ENCODE results near the gene DDX52. TPM values are rescaled to one million over a fixed set of nuclear protein-coding genes. Genes with fewer than 3 reads are reported as not detected.
"Not testable (repeated sequence)": the region's sequence is repeated elsewhere in the genome, so short reads cannot be mapped to it uniquely, and the experiment has no call there.

Gene DDX52
- total RNA-seq, 4 donors from 2014 or later = 17.2 to 27.9 (median 20.3) TPM

- Histone ChIP-seq H3K27ac (no peak overlapping the region), H3K9me3 (no peaks in the 10 kb centered on the region), H3K36me3 (peaks cover 0 to 8% of the 10 kb centered on the region in 2 donors), H3K4me3 (replicated peaks in 1 of 3) (no peak overlapping the region), H3K27me3 (no peaks in the 10 kb centered on the region), H3K4me1 (peaks cover 11 to 14% of the 10 kb centered on the region in 2 donors)
- no peak for DNase-seq
- intact Hi-C loops (cut with DNase I) = no loop called here
- TF ChIP-seq CTCF (IDR thresholded peaks at IDR 0.05) = no peak
- no peak for TF ChIP-seq POLR2A (IDR thresholded peaks at IDR 0.05)
These were observed 3.2 kb downstream of the DDX52 start for GRCh38 chr17:37640015-37640414.

GRCh38 chr17:37637956-37638355 lies 5.3 kb downstream of the DDX52 start:
- DNase-seq = no peak
- intact Hi-C loops (cut with DNase I) = no loop called here
- Histone ChIP-seq H3K36me3 (peaks cover 0 to 8% of the 10 kb centered on the region in 2 donors), H3K4me3 (replicated peaks in 1 of 3) (no peak overlapping the region), H3K27ac (no peak overlapping the region), H3K4me1 (peaks cover 9 to 11% of the 10 kb centered on the region in 2 donors), H3K27me3 (no peaks in the 10 kb centered on the region), H3K9me3 (no peaks in the 10 kb centered on the region)
- TF ChIP-seq CTCF (IDR thresholded peaks at IDR 0.05) (no peak), POLR2A (IDR thresholded peaks at IDR 0.05) (no peak)

GRCh38 chr17:37616430-37616829 lies 26.8 kb downstream of the DDX52 start:
- DNase-seq; H3K4me1 ChIP-seq; intact Hi-C loops (cut with DNase I); H3K27me3 ChIP-seq; H3K4me3 ChIP-seq (replicated peaks in 1 of 3); H3K27ac ChIP-seq; H3K9me3 ChIP-seq: not testable (repeated sequence)
- H3K36me3 ChIP-seq = peaks cover 27 to 50% of the 10 kb centered on the region in 2 donors
- 92 to 94% methylated on average over 6 of the region's 6 CpGs for WGBS, 2 donors

GRCh38 chr17:37614823-37615222 lies 28.4 kb downstream of the DDX52 start:
- Histone ChIP-seq H3K9me3 (no peaks in the 10 kb centered on the region), H3K4me1 (peaks cover 0 to 2% of the 10 kb centered on the region in 2 donors), H3K27me3 (no peaks in the 10 kb centered on the region), H3K4me3 (replicated peaks in 1 of 3) (no peak overlapping the region), H3K36me3 (peaks cover 15 to 38% of the 10 kb centered on the region in 2 donors), H3K27ac (no peak overlapping the region)
- WGBS, 2 donors = 98 to 100% methylated on average over 2 of the region's 2 CpGs
- intact Hi-C loops (cut with DNase I) = no loop called here
- no peak for TF ChIP-seq POLR2A (IDR thresholded peaks at IDR 0.05)
- TF ChIP-seq CTCF (IDR thresholded peaks at IDR 0.05) = no peak
- no peak for DNase-seq

- H3K36me3 ChIP-seq = peaks cover 10 to 34% of the 10 kb centered on the region in 2 donors
- no peak overlapping the region for H3K27ac ChIP-seq
- peaks cover 0 to 3% of the 10 kb centered on the region in 2 donors for H3K4me1 ChIP-seq
- H3K4me3 ChIP-seq (replicated peaks in 1 of 3) = no peak overlapping the region
- H3K9me3 ChIP-seq = no peaks in the 10 kb centered on the region
- no peaks in the 10 kb centered on the region for H3K27me3 ChIP-seq
- DNase-seq = no peak
- no peak for TF ChIP-seq CTCF (IDR thresholded peaks at IDR 0.05)
- TF ChIP-seq POLR2A (IDR thresholded peaks at IDR 0.05) = no peak
- intact Hi-C loops (cut with DNase I) = no loop called here
- 85 to 95% methylated on average over 5 of the region's 5 CpGs for WGBS, 2 donors
These were observed 28.9 kb downstream of the DDX52 start for GRCh38 chr17:37614391-37614790.

- DNase-seq = no peak
- H3K9me3 ChIP-seq = no peaks in the 10 kb centered on the region
- H3K36me3 ChIP-seq = peaks cover 0 to 7% of the 10 kb centered on the region in 2 donors
- H3K4me3 ChIP-seq (replicated peaks in 1 of 3) = no peak overlapping the region
- H3K27me3 ChIP-seq = no peaks in the 10 kb centered on the region
- TF ChIP-seq CTCF (IDR thresholded peaks at IDR 0.05) (no peak), POLR2A (IDR thresholded peaks at IDR 0.05) (no peak)
- peaks cover 5 to 7% of the 10 kb centered on the region in 2 donors for H3K4me1 ChIP-seq
- H3K27ac ChIP-seq = no peak overlapping the region
- WGBS, 2 donors = 75 to 100% methylated on average over 1 of the region's 1 CpG
- intact Hi-C loops (cut with DNase I) = no loop called here
These were observed 32.3 kb downstream of the DDX52 start for GRCh38 chr17:37610971-37611370.

GRCh38 chr17:37610041-37610420 lies 33.2 kb downstream of the DDX52 start:
- H3K4me3 ChIP-seq (replicated peaks in 1 of 3); intact Hi-C loops (cut with DNase I); H3K9me3 ChIP-seq; H3K4me1 ChIP-seq; H3K36me3 ChIP-seq; H3K27me3 ChIP-seq: not testable (repeated sequence)
- WGBS, 2 donors = 91 to 97% methylated on average over 5 of the region's 5 CpGs
- peak in 1 of 2 donors; percentile 14 for DNase-seq
- H3K27ac ChIP-seq = peak overlapping the region; percentile 45 to 81 (median 74)
